Sigmoid colon (tissue), 7 donors: ENCODE results near the gene SSR4. TPM values are rescaled to one million over a fixed set of nuclear protein-coding genes. Genes with fewer than 3 reads are reported as not detected.

Experiments used
- DNase-seq: peaks from one replicate; pipeline ENCODE4 v3.0.0-alpha.2; 2019
- H3K27ac ChIP-seq, 4 donors: fragments of 200-600 bp; sonication (generic); one replicate each; pipeline ENCODE4 v1.5.1; 2016 to 2019; ENCODE audit warnings: mild to moderate bottlenecking in 1 of 4
- H3K27me3 ChIP-seq, 3 donors: fragments of 200-600 bp; sonication (generic); one replicate each; pipeline ENCODE4 v1.5.1; 2019; ENCODE audit warnings: mild to moderate bottlenecking in 1 of 3
- H3K36me3 ChIP-seq, 4 donors: fragments of 200-600 bp; sonication (generic); one replicate each; pipeline ENCODE4 v1.5.1; 2016 to 2019
- H3K4me1 ChIP-seq, 4 donors: fragments of 200-600 bp; sonication (generic); one replicate each; pipeline ENCODE4 v1.5.1; 2017 to 2019
- H3K4me3 ChIP-seq, 4 donors: fragments of 200-600 bp; sonication (generic); one replicate each; pipeline ENCODE4 v1.5.1; 2017 to 2019; ENCODE audit warnings: mild to moderate bottlenecking in 2 of 4, moderate library complexity in 1 of 4
- H3K9me3 ChIP-seq, 4 donors: fragments of 200-600 bp in 3 of 4; sonication (generic) in 3 of 4; one replicate each; pipeline versions ENCODE4 v1.5.1 to v1.6.1; 2013 to 2019
- CTCF ChIP-seq, 4 experiments: fragments of 450-650 bp in 3 of 4; fragments of 200-600 bp in 1 of 4; IDR thresholded peaks; one replicate each; pipeline ENCODE4 v1.5.1; 2016 to 2019; ENCODE audit warnings: antibody characterized with exemption in 4 of 4, mild to moderate bottlenecking in 3 of 4, moderate library complexity in 2 of 4
- EP300 ChIP-seq, 4 donors: sonication (generic); formaldehyde crosslinking; IDR thresholded peaks; one replicate each; pipeline ENCODE4 v1.6.1; 2017; ENCODE audit warnings: antibody characterized with exemption in 4 of 4
- POLR2A ChIP-seq, 2 donors: fragments of 450-650 bp; IDR thresholded peaks; one replicate each; pipeline ENCODE4 v1.6.1; 2016; ENCODE audit warnings: antibody characterized with exemption in 2 of 2, mild to moderate bottlenecking in 2 of 2, moderate library complexity in 2 of 2
- POLR2AphosphoS5 ChIP-seq, 4 donors: sonication (generic); formaldehyde crosslinking; IDR thresholded peaks; one replicate each; pipeline ENCODE4 v1.6.1; 2017; ENCODE audit warnings: antibody characterized with exemption in 4 of 4
- WGBS, 2 donors: extraction: QIAGEN DNeasy Blood & Tissue Kit; methylation state at CpG; one replicate each; pipeline ENCODE4 v1.1.7; 2013; 5-methylcytosine and 5-hydroxymethylcytosine counted together
- intact Hi-C: fragments of 100-400 bp; cut with DNase I; formaldehyde crosslinking; loops from one replicate; pipeline ENCODE4 v1.15.1; 2023
- polyA plus RNA-seq, 3 donors: library from polyadenylated mRNA; stranded (reverse); fragments of 200-250 nt; gene quantifications; one replicate each; pipeline ENCODE4 v1.2.3, GENCODE V29; 2013
- total RNA-seq, 4 donors: library from RNA; depleted of rRNA; stranded (reverse); fragments of >200 nt; gene quantifications; one replicate each; pipeline ENCODE4 v1.1.0, GENCODE V29; 2016
- donor health status: healthy with polysubstance abuse.
- donor health status: Bipolar disorder and iron deficiency.
- donor health status: healthy.

The SSR4 gene
- total and polyA plus RNA-seq, 7 donors = 143 to 494 (median 177) TPM

- intact Hi-C loops = loop anchor here (1.0 kb wide), 1 partner anchor 61 kb away; no protein-coding TSS in a partner anchor
- Histone ChIP-seq H3K4me1 (peaks cover 0 to 34% (median 16%) of the 10 kb centered on the region in 4 donors), H3K36me3 (peaks cover 0 to 33% (median 0%) of the 10 kb centered on the region in 4 donors), H3K9me3 (no peaks in the 10 kb centered on the region), H3K27me3 (no peaks in the 10 kb centered on the region), H3K27ac (peak overlapping the region in 3 of 4 donors; percentile 77 to 86 (median 86)), H3K4me3 (peak overlapping the region in 3 of 4 donors; percentile 43 to 51 (median 48))
- peak; percentile 66 for DNase-seq
- 45 to 84% methylated on average over 56 of the region's 56 CpGs for WGBS, 2 donors
- no peak for TF ChIP-seq POLR2AphosphoS5 (IDR thresholded peaks at IDR 0.05)
- no peak for TF ChIP-seq CTCF (IDR thresholded peaks at IDR 0.05)
- TF ChIP-seq EP300 (IDR thresholded peaks at IDR 0.05) = no peak
- TF ChIP-seq POLR2A (IDR thresholded peaks at IDR 0.05) = no peak
These were observed 27.4 kb upstream of the SSR4 start for GRCh38 chrX:153766871-153767673.

GRCh38 chrX:153767674-153768055 lies 26.8 kb upstream of the SSR4 start:
- TF ChIP-seq EP300 (IDR thresholded peaks at IDR 0.05) = no peak
- no peak for TF ChIP-seq POLR2A (IDR thresholded peaks at IDR 0.05)
- no peak for TF ChIP-seq CTCF (IDR thresholded peaks at IDR 0.05)
- TF ChIP-seq POLR2AphosphoS5 (IDR thresholded peaks at IDR 0.05) = no peak
- H3K9me3 ChIP-seq = no peaks in the 10 kb centered on the region
- H3K27me3 ChIP-seq = no peaks in the 10 kb centered on the region
- DNase-seq = peak; percentile 57
- peaks cover 0 to 35% (median 0%) of the 10 kb centered on the region in 4 donors for H3K36me3 ChIP-seq
- intact Hi-C loops = no loop called here
- H3K4me3 ChIP-seq = no peak overlapping the region
- H3K4me1 ChIP-seq = peaks cover 0 to 34% (median 16%) of the 10 kb centered on the region in 4 donors
- 92 to 95% methylated on average over 20 of the region's 20 CpGs for WGBS, 2 donors
- H3K27ac ChIP-seq = peak overlapping the region in 3 of 4 donors; percentile 77 to 86 (median 86)

GRCh38 chrX:153768311-153769157 lies 25.9 kb upstream of the SSR4 start:
- Histone ChIP-seq H3K27ac (peak overlapping the region in 3 of 4 donors; percentile 14 to 86 (median 86)), H3K4me3 (no peak overlapping the region), H3K27me3 (no peaks in the 10 kb centered on the region), H3K9me3 (no peaks in the 10 kb centered on the region), H3K36me3 (peaks cover 0 to 38% (median 0%) of the 10 kb centered on the region in 4 donors), H3K4me1 (peaks cover 0 to 34% (median 16%) of the 10 kb centered on the region in 4 donors)
- intact Hi-C loops = no loop called here
- no peak for DNase-seq
- WGBS, 2 donors = 70 to 78% methylated on average over 22 of the region's 22 CpGs
- TF ChIP-seq CTCF (IDR thresholded peaks at IDR 0.05) = no peak
- TF ChIP-seq POLR2A (IDR thresholded peaks at IDR 0.05) = no peak
- TF ChIP-seq POLR2AphosphoS5 (IDR thresholded peaks at IDR 0.05) = no peak
- TF ChIP-seq EP300 (IDR thresholded peaks at IDR 0.05) = no peak

- TF ChIP-seq EP300 (IDR thresholded peaks at IDR 0.05) (no peak), POLR2AphosphoS5 (IDR thresholded peaks at IDR 0.05) (no peak), POLR2A (IDR thresholded peaks at IDR 0.05) (no peak), CTCF (IDR thresholded peaks at IDR 0.05) (no peak)
- no peaks in the 10 kb centered on the region for H3K9me3 ChIP-seq
- peak; percentile 65 for DNase-seq
- H3K4me1 ChIP-seq = peaks cover 0 to 33% (median 15%) of the 10 kb centered on the region in 4 donors
- intact Hi-C loops = no loop called here
- H3K27me3 ChIP-seq = no peaks in the 10 kb centered on the region
- H3K27ac ChIP-seq = no peak overlapping the region
- 86 to 89% methylated on average over 23 of the region's 23 CpGs for WGBS, 2 donors
- H3K4me3 ChIP-seq = no peak overlapping the region
- H3K36me3 ChIP-seq = peaks cover 0 to 44% (median 1%) of the 10 kb centered on the region in 4 donors
These were observed 25.2 kb upstream of the SSR4 start for GRCh38 chrX:153769158-153769864.
